Common myeloid progenitor, CD34-positive (primary cell): ENCODE measurements around the gene ABCA6.

Experiments
- CTCF ChIA-PET: fragments of 350-600 bp; sonication (Branson Sonifier 250); formaldehyde crosslinking; loops from one replicate; lab custom pipeline; 2021; ENCODE audit warnings: antibody characterized with exemption; lab: Charles Lee
- POLR2A ChIA-PET: fragments of 350-600 bp; sonication (Branson Sonifier 250); formaldehyde crosslinking; loops from one replicate; lab custom pipeline; 2021; ENCODE audit warnings: antibody characterized with exemption; lab: Charles Lee
- DNase-seq, 3 donors: peaks; one replicate each; pipeline versions ENCODE4 v3.0.0 to v3.0.0-alpha.2; 2013
- H3K27ac ChIP-seq, 2 experiments: 1 replicate in 1 of 2; 2 replicates in 1 of 2; pipeline ENCODE4 v1.7.0; 2013; ENCODE audit warnings: inconsistent platforms in 2 of 2, low read length in 2 of 2, mild to moderate bottlenecking in 2 of 2, low read depth in 1 of 2, moderate library complexity in 1 of 2; ENCODE audit not compliant: severe bottlenecking in 2 of 2, insufficient read depth in 1 of 2, poor library complexity in 1 of 2
- H3K27me3 ChIP-seq, 5 experiments: replicated peaks in 2 of 5; 1 replicate in 3 of 5; 2 replicates in 2 of 5; pipeline versions ENCODE4 v1.6.1 to v1.7.0; 2013; ENCODE audit warnings: low read length in 4 of 5, mild to moderate bottlenecking in 2 of 5, moderate library complexity in 2 of 5, inconsistent platforms in 1 of 5; ENCODE audit not compliant: insufficient read depth in 5 of 5, control insufficient read depth in 4 of 5
- H3K36me3 ChIP-seq, 4 experiments: 1 replicate in 2 of 4; 2 replicates in 2 of 4; pipeline versions ENCODE4 v1.6.1 to v1.7.0; 2013; ENCODE audit warnings: low read length in 3 of 4, control low read depth in 1 of 4, mild to moderate bottlenecking in 1 of 4; ENCODE audit not compliant: control insufficient read depth in 4 of 4, insufficient read depth in 4 of 4
- H3K4me1 ChIP-seq, 4 experiments: 1 replicate in 3 of 4; 2 replicates in 1 of 4; pipeline versions ENCODE4 v1.6.1 to v1.7.1; 2013; ENCODE audit warnings: low read length in 3 of 4, mild to moderate bottlenecking in 3 of 4, control low read depth in 1 of 4, inconsistent platforms in 1 of 4, moderate library complexity in 1 of 4; ENCODE audit not compliant: control insufficient read depth in 4 of 4, insufficient read depth in 4 of 4; ENCODE audit errors: control extremely low read depth in 1 of 4
- H3K4me3 ChIP-seq, 7 experiments: 1 replicate in 4 of 7; 2 replicates in 3 of 7; pipeline versions ENCODE4 v1.5.1 to v1.7.0; 2013; ENCODE audit warnings: mild to moderate bottlenecking in 7 of 7, low read length in 6 of 7, moderate library complexity in 6 of 7, inconsistent platforms in 2 of 7, low read depth in 2 of 7, control low read depth in 1 of 7; ENCODE audit not compliant: insufficient read depth in 4 of 7, control insufficient read depth in 1 of 7; ENCODE audit errors: extremely low read depth in 1 of 7
- H3K9me3 ChIP-seq, 5 experiments: 1 replicate in 4 of 5; 2 replicates in 1 of 5; pipeline versions ENCODE4 v1.6.1 to v1.7.1; 2013; ENCODE audit warnings: low read length in 4 of 5, mild to moderate bottlenecking in 2 of 5, inconsistent platforms in 1 of 5, low read depth in 1 of 5, moderate library complexity in 1 of 5; ENCODE audit not compliant: control insufficient read depth in 4 of 5, insufficient read depth in 2 of 5; ENCODE audit errors: control extremely low read depth in 1 of 5
- WGBS: methylation state at CpG from one replicate; pipeline ENCODE4 v1.1.5; 2013; ENCODE audit not compliant: insufficient coverage; 5-methylcytosine and 5-hydroxymethylcytosine counted together

The ABCA6 gene

GRCh38 chr17:69042308-69042707 lies 99.4 kb downstream of the ABCA6 start:
- DNase-seq, result no peak
- ChIA-PET POLR2A (interaction anchor here (0.6 kb wide), 1 partner anchor 246 kb away, joined by 3 read pairs; no protein-coding TSS in a partner anchor), CTCF (no interaction called here)
- Histone ChIP-seq H3K36me3 (no peaks in the 10 kb centered on the region), H3K9me3 (peaks cover 0 to 3% (median 0%) of the 10 kb centered on the region in 5 experiments), H3K4me3 (no peak overlapping the region), H3K4me1 (peaks cover 0 to 8% (median 2%) of the 10 kb centered on the region in 4 experiments), H3K27ac (no peak overlapping the region), H3K27me3 (no peaks in the 10 kb centered on the region)
- WGBS, result 100% methylated on average over 1 of the region's 5 CpGs

GRCh38 chr17:69031839-69032238 lies 109.9 kb downstream of the ABCA6 start:
- CTCF ChIA-PET, result no interaction called here
- no peaks in the 10 kb centered on the region for H3K27me3 ChIP-seq
- no peaks in the 10 kb centered on the region for H3K36me3 ChIP-seq
- no peaks in the 10 kb centered on the region for H3K4me1 ChIP-seq
- H3K4me3 ChIP-seq, result no peak overlapping the region
- POLR2A ChIA-PET, result no interaction called here
- no peak overlapping the region for H3K27ac ChIP-seq
- DNase-seq, result no peak
- peaks cover 0 to 3% (median 0%) of the 10 kb centered on the region in 5 experiments for H3K9me3 ChIP-seq
- 96% methylated on average over 3 of the region's 3 CpGs for WGBS

- ChIA-PET POLR2A (no interaction called here), CTCF (no interaction called here)
- DNase-seq, result no peak
- no peaks in the 10 kb centered on the region for H3K27me3 ChIP-seq
- no peaks in the 10 kb centered on the region for H3K4me1 ChIP-seq
- H3K27ac ChIP-seq, result no peak overlapping the region
- peaks cover 0 to 1% (median 0%) of the 10 kb centered on the region in 5 experiments for H3K9me3 ChIP-seq
- no peak overlapping the region for H3K4me3 ChIP-seq
- WGBS, result 50% methylated on average over 1 of the region's 1 CpG
- no peaks in the 10 kb centered on the region for H3K36me3 ChIP-seq
These were observed 111.5 kb downstream of the ABCA6 start for GRCh38 chr17:69030169-69030568.
